ENCODE measurements around the gene LCAT. TPM values are rescaled to one million over a fixed set of nuclear protein-coding genes. Genes with fewer than 3 reads are reported as not detected.
"Not testable (repeated sequence)": the region's sequence is repeated elsewhere in the genome, so short reads cannot be mapped to it uniquely, and the experiment has no call there.

The LCAT gene
- total RNA-seq, 1 experiment from 2014 or later: 4.5 TPM

- peaks cover 6% of the 10 kb centered on the region; the same call in 1 of the 2 replicates for H3K36me3 ChIP-seq
- DNase-seq: no peak
- no peaks in the 10 kb centered on the region for H3K4me1 ChIP-seq
- no peak overlapping the region for H3K4me3 ChIP-seq
- no peaks in the 10 kb centered on the region for H3K27me3 ChIP-seq
- no peak overlapping the region for H3K27ac ChIP-seq
- H3K9me3 ChIP-seq (replicated peaks): no peaks in the 10 kb centered on the region
Measured at GRCh38 chr16:67944690-67945391, 921 bp upstream of the LCAT start.

DNA sequence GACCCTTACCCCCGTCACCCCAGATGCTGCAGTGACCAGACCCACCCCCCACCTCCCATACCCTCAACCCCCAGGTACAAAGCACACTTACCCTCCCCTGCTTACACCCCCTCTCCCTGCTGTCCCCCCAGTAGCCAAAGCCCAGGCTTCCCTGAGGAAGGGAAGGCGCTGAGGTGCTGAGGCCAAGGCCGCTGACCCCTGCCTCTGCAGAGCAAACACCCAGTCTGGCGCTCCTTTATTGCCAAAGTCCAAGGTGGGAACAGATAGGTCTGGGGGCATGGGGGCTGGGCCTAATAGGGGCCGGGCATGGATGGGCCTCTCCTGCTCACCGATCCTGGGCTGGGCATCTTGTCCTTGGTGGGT lies 683 bp downstream of the LCAT start:
- Histone ChIP-seq H3K4me1 (no peaks in the 10 kb centered on the region), H3K27ac (no peak overlapping the region), H3K36me3 (peaks cover 6% of the 10 kb centered on the region; the same call in 1 of the 2 replicates), H3K27me3 (no peaks in the 10 kb centered on the region), H3K4me3 (no peak overlapping the region), H3K9me3 (replicated peaks) (no peaks in the 10 kb centered on the region)
- no peak for DNase-seq

GRCh38 chr16:67942510-67943255 lies 1.2 kb downstream of the LCAT start:
- no peak overlapping the region for H3K27ac ChIP-seq
- H3K9me3 ChIP-seq (replicated peaks): no peaks in the 10 kb centered on the region
- no peaks in the 10 kb centered on the region for H3K4me1 ChIP-seq
- DNase-seq: no peak
- 0 out of 2 replicates have a peak, but pooled peaks cover 6% of the 10 kb centered on the region for H3K36me3 ChIP-seq
- no peak overlapping the region for H3K4me3 ChIP-seq
- H3K27me3 ChIP-seq: no peaks in the 10 kb centered on the region

GRCh38 chr16:67942200-67942509 lies 1.8 kb downstream of the LCAT start:
- Histone ChIP-seq H3K27ac (no peak overlapping the region), H3K27me3 (no peaks in the 10 kb centered on the region), H3K9me3 (replicated peaks) (no peaks in the 10 kb centered on the region), H3K4me1 (no peaks in the 10 kb centered on the region), H3K4me3 (no peak overlapping the region), H3K36me3 (0 out of 2 replicates have a peak, but pooled peaks cover 5% of the 10 kb centered on the region)
- DNase-seq: peak; percentile 31 to 52

- Histone ChIP-seq H3K36me3 (0 out of 2 replicates have a peak, but pooled peaks cover 3% of the 10 kb centered on the region), H3K4me1 (no peaks in the 10 kb centered on the region), H3K4me3 (no peak overlapping the region), H3K27me3 (no peaks in the 10 kb centered on the region), H3K9me3 (replicated peaks) (no peaks in the 10 kb centered on the region), H3K27ac (no peak overlapping the region)
- DNase-seq: no peak
Measured at GRCh38 chr16:67941469-67942199, 2.3 kb downstream of the LCAT start.

- H3K9me3 ChIP-seq (replicated peaks): no peaks in the 10 kb centered on the region
- H3K27ac ChIP-seq: no peak overlapping the region
Measured at GRCh38 chr16:67940446-67941089, 3.4 kb downstream of the LCAT start.

DNA sequence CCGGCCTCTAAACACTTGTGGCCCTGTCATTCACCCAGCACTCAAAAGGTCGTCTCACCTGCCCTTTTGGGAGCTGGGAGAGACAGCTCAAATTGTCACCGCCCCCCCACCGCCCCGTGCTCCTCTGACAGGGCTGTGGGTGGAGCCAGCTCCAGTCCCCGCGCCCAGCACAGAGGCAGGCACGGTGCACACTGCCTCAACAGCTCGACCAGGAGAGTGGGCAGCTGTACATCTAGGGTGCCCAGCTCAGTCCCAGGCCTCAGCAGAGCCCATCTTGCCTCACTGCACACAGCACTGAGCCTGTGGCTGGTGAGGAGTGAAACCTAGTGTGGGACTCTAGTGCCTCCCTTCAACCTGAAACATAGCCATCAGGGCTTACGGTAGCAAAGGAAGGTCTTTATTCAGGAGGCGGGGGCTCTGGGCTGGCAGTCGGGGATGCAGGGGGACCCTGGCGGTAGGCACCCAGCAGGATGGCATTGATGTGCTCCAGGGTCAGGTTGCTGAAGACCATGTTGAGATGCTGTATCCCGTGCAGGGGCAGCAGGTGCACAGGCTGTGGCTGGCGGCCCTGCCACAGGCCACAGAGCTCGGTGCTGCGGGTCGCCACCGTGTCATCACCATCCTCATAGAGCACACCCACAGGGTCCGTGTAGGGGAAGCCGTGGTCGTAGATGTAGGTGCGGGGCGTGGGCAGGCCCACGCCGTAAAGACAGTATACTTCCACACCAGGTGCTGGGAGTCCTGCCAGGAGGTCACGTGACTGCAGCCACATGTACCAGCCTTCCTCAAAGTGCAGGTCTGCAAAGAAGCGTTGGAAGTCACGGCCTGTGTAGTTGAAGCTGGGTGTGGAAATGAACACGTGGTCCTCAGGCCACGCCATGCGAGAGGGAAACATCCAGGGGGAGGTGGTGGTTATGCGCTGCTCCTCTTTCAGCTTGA lies 4.1 kb downstream of the LCAT start:
- Histone ChIP-seq H3K36me3 (no peaks in the 10 kb centered on the region), H3K4me1 (no peaks in the 10 kb centered on the region), H3K9me3 (replicated peaks) (no peaks in the 10 kb centered on the region), H3K27ac (no peak overlapping the region), H3K27me3 (no peaks in the 10 kb centered on the region), H3K4me3 (no peak overlapping the region)
- DNase-seq: no peak

More at GRCh38 chr16:67940446-67941089, 3.4 kb downstream of the LCAT start:
- Histone ChIP-seq H3K36me3 (0 out of 2 replicates have a peak, but pooled peaks cover 3% of the 10 kb centered on the region), H3K4me1 (no peaks in the 10 kb centered on the region), H3K27me3 (no peaks in the 10 kb centered on the region), H3K4me3 (no peak overlapping the region)
- no peak for DNase-seq

DNA sequence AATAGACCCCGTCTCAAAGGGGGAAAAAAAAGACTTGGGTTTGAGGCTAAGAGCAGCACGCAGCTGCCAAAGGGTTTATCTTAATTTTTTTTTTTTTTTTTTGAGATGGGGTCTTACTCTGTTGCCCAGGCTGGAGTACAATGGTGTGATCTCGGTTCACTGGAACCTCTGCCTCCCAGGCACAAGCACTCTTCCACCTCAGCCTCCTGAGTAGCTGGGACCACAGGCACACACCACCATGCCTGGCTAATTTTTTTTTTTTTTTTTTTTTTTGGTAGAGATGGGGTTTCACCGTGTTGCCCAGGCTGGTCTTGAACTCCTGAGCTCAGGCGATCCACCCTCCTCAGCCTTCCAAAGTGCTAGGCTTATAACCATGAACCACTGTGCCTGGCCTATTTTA lies 6.2 kb downstream of the LCAT start:
- DNase-seq: not testable (repeated sequence)

GRCh38 chr16:67936880-67937605 lies 6.9 kb downstream of the LCAT start:
- Histone ChIP-seq H3K4me1 (0 out of 2 replicates have a peak, but pooled peaks cover 5% of the 10 kb centered on the region), H3K36me3 (no peaks in the 10 kb centered on the region), H3K27me3 (no peaks in the 10 kb centered on the region), H3K4me3 (peak overlapping the region; percentile 95), H3K27ac (peak overlapping the region; percentile 57), H3K9me3 (replicated peaks) (no peaks in the 10 kb centered on the region)
- no peak for DNase-seq

More for the DNA sequence above, 6.2 kb downstream of the LCAT start:
- not testable (repeated sequence) for H3K27ac ChIP-seq; H3K9me3 ChIP-seq (replicated peaks); H3K4me1 ChIP-seq; H3K4me3 ChIP-seq; H3K27me3 ChIP-seq; H3K36me3 ChIP-seq

- Histone ChIP-seq H3K27ac (peak within 1 kb of the TSS; percentile 57), H3K27me3 (no peaks in the 10 kb centered on the region), H3K4me3 (peak within 1 kb of the TSS; percentile 95), H3K4me1 (0 out of 2 replicates have a peak, but pooled peaks cover 5% of the 10 kb centered on the region), H3K9me3 (replicated peaks) (no peaks in the 10 kb centered on the region), H3K36me3 (no peaks in the 10 kb centered on the region)
- peak; percentile 43 to 45 for DNase-seq
Measured at GRCh38 chr16:67936124-67936879, 7.6 kb downstream of the LCAT start, which contains the start of gene PSMB10. Gene PSMB10, minus strand, starts transcription at chr16:67936850. Its CDS starts 101 bp downstream, at chr16:67936749.

GRCh38 chr16:67935402-67936123 lies 8.4 kb downstream of the LCAT start:
- no peaks in the 10 kb centered on the region for H3K36me3 ChIP-seq
- H3K9me3 ChIP-seq (replicated peaks): no peaks in the 10 kb centered on the region
- DNase-seq: peak; percentile 88 to 89
- no peaks in the 10 kb centered on the region for H3K27me3 ChIP-seq
- peak overlapping the region; percentile 57 for H3K27ac ChIP-seq
- H3K4me1 ChIP-seq: 0 out of 2 replicates have a peak, but pooled peaks cover 5% of the 10 kb centered on the region
- H3K4me3 ChIP-seq: peak overlapping the region; percentile 95

- no peak overlapping the region for H3K27ac ChIP-seq
- H3K36me3 ChIP-seq: no peaks in the 10 kb centered on the region
- H3K9me3 ChIP-seq (replicated peaks): no peaks in the 10 kb centered on the region
- H3K27me3 ChIP-seq: no peaks in the 10 kb centered on the region
- DNase-seq: peak in 1 of 2 experiments; percentile 23
- H3K4me3 ChIP-seq: peak overlapping the region; percentile 95
- H3K4me1 ChIP-seq: 0 out of 2 replicates have a peak, but pooled peaks cover 5% of the 10 kb centered on the region
Measured at GRCh38 chr16:67935101-67935401, 8.9 kb downstream of the LCAT start.

Data from SJCRH30 (cell line).